Uterus (tissue), 4 donors: Measurements from ENCODE around the gene DGKI. TPM values are rescaled to one million over a fixed set of nuclear protein-coding genes. Genes with fewer than 3 reads are reported as not detected.

Experiments used
- DNase-seq, 2 donors: peaks; one replicate each; pipeline ENCODE4 v3.0.0-alpha.2; 2019 to 2020
- H3K27ac ChIP-seq, 2 donors: fragments of 200-600 bp; sonication (generic); 1 replicate in 1 of 2; 2 replicates in 1 of 2; pipeline ENCODE4 v1.5.1; 2016 to 2018
- H3K27me3 ChIP-seq, 2 donors: fragments of 200-600 bp; sonication (generic); one replicate each; pipeline ENCODE4 v1.5.1; 2018 to 2019; ENCODE audit warnings: control low read depth in 1 of 2
- H3K36me3 ChIP-seq, 2 donors: fragments of 200-600 bp; sonication (generic); one replicate each; pipeline ENCODE4 v1.5.1; 2019; ENCODE audit warnings: control low read depth in 1 of 2
- H3K4me1 ChIP-seq, 2 donors: fragments of 200-600 bp; sonication (generic); one replicate each; pipeline ENCODE4 v1.5.1; 2018 to 2019; ENCODE audit warnings: control low read depth in 1 of 2
- H3K4me3 ChIP-seq, 2 donors: fragments of 200-600 bp; sonication (generic); 1 replicate in 1 of 2; 2 replicates in 1 of 2; pipeline ENCODE4 v1.5.1; 2018 to 2019; ENCODE audit warnings: mild to moderate bottlenecking in 1 of 2
- H3K9me3 ChIP-seq, 2 donors: fragments of 200-600 bp; sonication (generic); one replicate each; pipeline ENCODE4 v1.5.1; 2019; ENCODE audit warnings: control low read depth in 1 of 2
- CTCF ChIP-seq, 4 experiments: fragments of 200-600 bp in 2 of 4; fragments of 450-650 bp in 2 of 4; sonication (generic) in 2 of 4; IDR thresholded peaks; one replicate each; pipeline ENCODE4 v1.5.1; 2016 to 2019; ENCODE audit warnings: antibody characterized with exemption in 4 of 4, mild to moderate bottlenecking in 2 of 4, moderate library complexity in 1 of 4
- POLR2A ChIP-seq, 2 donors: fragments of 450-650 bp; IDR thresholded peaks; one replicate each; pipeline ENCODE4 v1.6.1; 2016; ENCODE audit warnings: antibody characterized with exemption in 2 of 2, mild to moderate bottlenecking in 1 of 2, moderate library complexity in 1 of 2
- intact Hi-C: fragments of 100-400 bp; cut with DNase I; formaldehyde crosslinking; loops from one replicate; pipeline ENCODE4 v1.15.1; 2023; ENCODE audit warnings: low total_unique reads
- total RNA-seq, 4 donors: library from RNA; depleted of rRNA in 3 of 4; stranded (reverse); fragments of >200 nt in 3 of 4; gene quantifications; one replicate each; pipeline versions ENCODE4 v1.1.0 to v1.2.4, GENCODE V29; 2014 to 2023
- donor health status: DM: yes; HTN: yes; CAD: no.

Gene DGKI
- total RNA-seq, 4 donors from 2014 or later = 1.0 to 8.5 (median 4.1) TPM

GRCh38 chr7:137695494-137695893 lies 151.3 kb downstream of the DGKI start:
- intact Hi-C loops = no loop called here
- no peak overlapping the region for H3K27ac ChIP-seq
- no peak overlapping the region for H3K4me3 ChIP-seq
- no peaks in the 10 kb centered on the region for H3K9me3 ChIP-seq
- TF ChIP-seq CTCF (IDR thresholded peaks at IDR 0.05) (no peak), POLR2A (IDR thresholded peaks at IDR 0.05) (no peak)
- no peaks in the 10 kb centered on the region for H3K27me3 ChIP-seq
- no peaks in the 10 kb centered on the region for H3K4me1 ChIP-seq
- H3K36me3 ChIP-seq = no peaks in the 10 kb centered on the region
- DNase-seq = no peak

GRCh38 chr7:137694405-137694804 lies 152.4 kb downstream of the DGKI start:
- intact Hi-C loops = no loop called here
- no peaks in the 10 kb centered on the region for H3K4me1 ChIP-seq
- H3K4me3 ChIP-seq = no peak overlapping the region
- no peak overlapping the region for H3K27ac ChIP-seq
- no peaks in the 10 kb centered on the region for H3K9me3 ChIP-seq
- no peak for DNase-seq
- H3K36me3 ChIP-seq = no peaks in the 10 kb centered on the region
- H3K27me3 ChIP-seq = no peaks in the 10 kb centered on the region
- no peak for TF ChIP-seq POLR2A (IDR thresholded peaks at IDR 0.05)
- no peak for TF ChIP-seq CTCF (IDR thresholded peaks at IDR 0.05)

- intact Hi-C loops = no loop called here
- Histone ChIP-seq H3K9me3 (no peaks in the 10 kb centered on the region), H3K36me3 (no peaks in the 10 kb centered on the region), H3K27ac (no peak overlapping the region), H3K27me3 (no peaks in the 10 kb centered on the region), H3K4me1 (no peaks in the 10 kb centered on the region), H3K4me3 (no peak overlapping the region)
- no peak for DNase-seq
- TF ChIP-seq CTCF (IDR thresholded peaks at IDR 0.05) (no peak), POLR2A (IDR thresholded peaks at IDR 0.05) (no peak)
These were observed 154.4 kb downstream of the DGKI start for GRCh38 chr7:137692399-137692798.

GRCh38 chr7:137691566-137691965 lies 155.2 kb downstream of the DGKI start:
- H3K27me3 ChIP-seq = no peaks in the 10 kb centered on the region
- TF ChIP-seq POLR2A (IDR thresholded peaks at IDR 0.05) (no peak), CTCF (IDR thresholded peaks at IDR 0.05) (no peak)
- intact Hi-C loops = no loop called here
- no peak overlapping the region for H3K4me3 ChIP-seq
- no peaks in the 10 kb centered on the region for H3K36me3 ChIP-seq
- no peaks in the 10 kb centered on the region for H3K9me3 ChIP-seq
- H3K27ac ChIP-seq = no peak overlapping the region
- no peak for DNase-seq
- no peaks in the 10 kb centered on the region for H3K4me1 ChIP-seq

GRCh38 chr7:137690635-137691034 lies 156.1 kb downstream of the DGKI start:
- peaks cover 0 to 2% of the 10 kb centered on the region in 2 donors for H3K4me1 ChIP-seq
- no peak overlapping the region for H3K27ac ChIP-seq
- no peak for DNase-seq
- H3K36me3 ChIP-seq = no peaks in the 10 kb centered on the region
- no peaks in the 10 kb centered on the region for H3K27me3 ChIP-seq
- TF ChIP-seq POLR2A (IDR thresholded peaks at IDR 0.05) = no peak
- no peak for TF ChIP-seq CTCF (IDR thresholded peaks at IDR 0.05)
- intact Hi-C loops = no loop called here
- H3K4me3 ChIP-seq = no peak overlapping the region
- no peaks in the 10 kb centered on the region for H3K9me3 ChIP-seq
